GM12878 (cell line): ENCODE results near the gene ZFAND2A. TPM values are rescaled to one million over a fixed set of nuclear protein-coding genes. Genes with fewer than 3 reads are reported as not detected.

Source experiments
- BCL11A ChIP-seq: IDR thresholded peaks from 2 replicates; pipeline ENCODE4 v1.6.1; 2011; ENCODE audit warnings: low read depth, low read length
- CBFB ChIP-seq: IDR thresholded peaks from 2 replicates; pipeline ENCODE4 v1.6.1; 2016; ENCODE audit warnings: antibody characterized with exemption, low read depth
- DPF2 ChIP-seq: fragments of 450-650 bp; IDR thresholded peaks from 2 replicates; pipeline ENCODE4 v1.6.1; 2017; ENCODE audit warnings: mild to moderate bottlenecking
- FOXM1 ChIP-seq: IDR thresholded peaks from 2 replicates; pipeline ENCODE4 v1.6.1; 2012; ENCODE audit warnings: low read depth, mild to moderate bottlenecking, inconsistent platforms, low read length, moderate library complexity
- GABPA ChIP-seq: IDR thresholded peaks from 2 replicates; pipeline ENCODE4 v1.6.1; 2014; ENCODE audit warnings: antibody characterized with exemption, low read depth, mild to moderate bottlenecking, inconsistent platforms
- MXI1 ChIP-seq: fragments of 150-350 bp; IDR thresholded peaks from 2 replicates; pipeline ENCODE4 v1.6.1; 2011; ENCODE audit warnings: low read depth, mild to moderate bottlenecking, inconsistent platforms, low read length, improper control_type of control experiment
- PAX5 ChIP-seq: IDR thresholded peaks from 2 replicates; pipeline ENCODE4 v1.6.1; 2011; ENCODE audit warnings: low read depth, low read length, borderline replicate concordance
- PML ChIP-seq: IDR thresholded peaks from 2 replicates; pipeline ENCODE4 v1.6.1; 2012; ENCODE audit warnings: low read length, inconsistent platforms
- POLR2A ChIP-seq: IDR thresholded peaks from 2 replicates; pipeline ENCODE4 v1.6.1; 2011; ENCODE audit warnings: low read depth, mild to moderate bottlenecking, low read length
- RB1 ChIP-seq: fragments of 450-650 bp; formaldehyde crosslinking; IDR thresholded peaks from 2 replicates; pipeline ENCODE4 v1.6.1; 2017; ENCODE audit warnings: mild to moderate bottlenecking, borderline replicate concordance
- RUNX3 ChIP-seq: IDR thresholded peaks from 2 replicates; pipeline ENCODE4 v1.6.1; 2012; ENCODE audit warnings: low read length, inconsistent platforms
- SUZ12 ChIP-seq: fragments of 200-600 bp; sonication (generic); IDR thresholded peaks from one replicate; pipeline ENCODE4 v1.6.1; 2018; ENCODE audit warnings: antibody characterized with exemption, mild to moderate bottlenecking; ENCODE audit not compliant: unreplicated experiment
- TAF1 ChIP-seq: IDR thresholded peaks from 2 replicates; pipeline ENCODE4 v1.6.1; 2011; ENCODE audit warnings: mild to moderate bottlenecking, low read depth, low read length, borderline replicate concordance
- TCF3 ChIP-seq: IDR thresholded peaks from 2 replicates; pipeline ENCODE4 v1.6.1; 2012; ENCODE audit warnings: low read depth, mild to moderate bottlenecking, low read length, borderline replicate concordance; ENCODE audit not compliant: insufficient read depth
- polyA plus RNA-seq, 11 experiments: library from polyadenylated mRNA; depleted of rRNA in 4 of 11; unstranded in 6 of 11; stranded (reverse) in 5 of 11; fragments of >200 nt; fragmentation: Nextera tagmentation in 4 of 11; fragmentation: Illumina TruSeq in 1 of 11; extraction: Ambion mirVana in 4 of 11; extraction: Trizol in 1 of 11; gene quantifications; 1 replicate in 1 of 11; 2 replicates in 10 of 11; pipeline versions ENCODE4 v1.2.1 to v1.2.3, GENCODE V29; 2011 to 2016; ENCODE audit warnings: inconsistent platforms in 2 of 11, missing spikeins in 2 of 11, low read depth in 1 of 11
- total RNA-seq, 4 experiments: library from RNA; depleted of rRNA in 3 of 4; stranded (reverse); fragments of >200 nt in 3 of 4; fragmentation: Illumina TruSeq in 1 of 4; extraction: Trizol in 1 of 4; gene quantifications; 2 replicates each; pipeline versions ENCODE4 v1.2.1 to v1.2.3, GENCODE V29; 2013 to 2021
- TF ChIP-seq, protein P1 (sequence below): fragments of 450-650 bp; IDR thresholded peaks from 2 replicates; pipeline ENCODE4 v1.6.1; 2017; ENCODE audit warnings: mild to moderate bottlenecking, moderate library complexity
- TF ChIP-seq, protein P2 (sequence below): IDR thresholded peaks from 2 replicates; pipeline ENCODE4 v1.6.1; 2012; ENCODE audit warnings: low read depth, low read length, improper control_type of control experiment
- TF ChIP-seq, protein P3 (sequence below): fragments of 450-650 bp; IDR thresholded peaks from 2 replicates; pipeline ENCODE4 v1.6.1; 2017; ENCODE audit warnings: borderline replicate concordance
- TF ChIP-seq, protein P4 (sequence below): fragments of 150-350 bp; IDR thresholded peaks from 2 replicates; pipeline ENCODE4 v1.6.1; 2016; ENCODE audit warnings: low read depth, low read length

Gene ZFAND2A
- total and polyA plus RNA-seq, 10 of the 15 experiments (the other 5 are each of a cell fraction or from before 2014, with no cell fraction given) = 14.8 to 39.9 (median 20.8) TPM

DNA sequence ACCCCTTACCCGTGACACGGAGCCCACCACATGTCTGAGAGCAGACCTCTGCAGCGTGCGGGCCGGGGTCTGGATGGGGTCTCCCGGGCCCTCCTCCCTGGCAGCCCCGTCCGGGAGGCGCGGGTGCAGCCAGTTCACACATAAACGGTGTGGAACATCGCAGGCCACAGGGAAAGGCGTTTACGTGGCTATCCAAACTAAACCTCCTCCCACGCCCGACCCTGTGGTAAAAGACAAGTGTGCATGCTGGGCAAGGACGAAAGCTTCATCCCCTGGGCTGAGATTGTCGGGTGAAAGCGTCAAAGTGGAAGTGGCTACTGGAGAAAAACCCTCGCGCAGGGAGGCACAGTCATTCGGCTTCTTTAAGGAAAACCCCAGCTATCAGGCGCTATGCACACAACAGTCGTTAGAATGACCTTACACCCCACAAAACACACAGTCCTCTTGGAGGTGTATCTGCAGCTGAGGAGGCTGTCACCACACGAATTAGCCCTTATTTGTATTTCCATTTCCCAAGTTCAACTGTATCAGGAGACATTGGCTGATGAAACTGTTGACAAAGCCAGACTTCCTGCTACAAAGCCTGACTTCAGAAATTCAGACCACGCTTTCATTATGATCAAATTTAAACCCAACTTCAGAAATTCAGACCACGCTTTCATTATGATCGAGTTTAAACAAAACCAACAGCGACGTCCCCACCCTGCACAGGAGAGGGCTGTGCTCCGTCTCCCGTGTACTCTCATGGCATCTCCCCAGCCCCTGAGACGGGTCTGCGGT, 56.8 kb downstream of the ZFAND2A start (continued):
- TF ChIP-seq, protein P1, sequence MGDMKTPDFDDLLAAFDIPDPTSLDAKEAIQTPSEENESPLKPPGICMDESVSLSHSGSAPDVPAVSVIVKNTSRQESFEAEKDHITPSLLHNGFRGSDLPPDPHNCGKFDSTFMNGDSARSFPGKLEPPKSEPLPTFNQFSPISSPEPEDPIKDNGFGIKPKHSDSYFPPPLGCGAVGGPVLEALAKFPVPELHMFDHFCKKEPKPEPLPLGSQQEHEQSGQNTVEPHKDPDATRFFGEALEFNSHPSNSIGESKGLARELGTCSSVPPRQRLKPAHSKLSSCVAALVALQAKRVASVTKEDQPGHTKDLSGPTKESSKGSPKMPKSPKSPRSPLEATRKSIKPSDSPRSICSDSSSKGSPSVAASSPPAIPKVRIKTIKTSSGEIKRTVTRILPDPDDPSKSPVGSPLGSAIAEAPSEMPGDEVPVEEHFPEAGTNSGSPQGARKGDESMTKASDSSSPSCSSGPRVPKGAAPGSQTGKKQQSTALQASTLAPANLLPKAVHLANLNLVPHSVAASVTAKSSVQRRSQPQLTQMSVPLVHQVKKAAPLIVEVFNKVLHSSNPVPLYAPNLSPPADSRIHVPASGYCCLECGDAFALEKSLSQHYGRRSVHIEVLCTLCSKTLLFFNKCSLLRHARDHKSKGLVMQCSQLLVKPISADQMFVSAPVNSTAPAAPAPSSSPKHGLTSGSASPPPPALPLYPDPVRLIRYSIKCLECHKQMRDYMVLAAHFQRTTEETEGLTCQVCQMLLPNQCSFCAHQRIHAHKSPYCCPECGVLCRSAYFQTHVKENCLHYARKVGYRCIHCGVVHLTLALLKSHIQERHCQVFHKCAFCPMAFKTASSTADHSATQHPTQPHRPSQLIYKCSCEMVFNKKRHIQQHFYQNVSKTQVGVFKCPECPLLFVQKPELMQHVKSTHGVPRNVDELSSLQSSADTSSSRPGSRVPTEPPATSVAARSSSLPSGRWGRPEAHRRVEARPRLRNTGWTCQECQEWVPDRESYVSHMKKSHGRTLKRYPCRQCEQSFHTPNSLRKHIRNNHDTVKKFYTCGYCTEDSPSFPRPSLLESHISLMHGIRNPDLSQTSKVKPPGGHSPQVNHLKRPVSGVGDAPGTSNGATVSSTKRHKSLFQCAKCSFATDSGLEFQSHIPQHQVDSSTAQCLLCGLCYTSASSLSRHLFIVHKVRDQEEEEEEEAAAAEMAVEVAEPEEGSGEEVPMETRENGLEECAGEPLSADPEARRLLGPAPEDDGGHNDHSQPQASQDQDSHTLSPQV = no peak
- TF ChIP-seq POLR2A (peak; percentile 62; the same call in 1 of the 2 replicates), BCL11A (peak; percentile 41; the same call in 1 of the 2 replicates), MXI1 (no peak; the same call in 1 of the 2 replicates), PAX5 (peak; percentile 16; the same call in 1 of the 2 replicates), SUZ12 (no peak), TAF1 (0 out of 2 replicates have a peak, but pooled peaks have one; percentile 27), DPF2 (peak; percentile 80), RB1 (no peak), GABPA (no peak), PML (peak; percentile 50; the same call in 1 of the 2 replicates), RUNX3 (peak; percentile 74; the same call in 1 of the 2 replicates), CBFB (peak; percentile 58; the same call in 1 of the 2 replicates), TCF3 (no peak), FOXM1 (peak; percentile 53; the same call in 1 of the 2 replicates)
- TF ChIP-seq, protein P2, sequence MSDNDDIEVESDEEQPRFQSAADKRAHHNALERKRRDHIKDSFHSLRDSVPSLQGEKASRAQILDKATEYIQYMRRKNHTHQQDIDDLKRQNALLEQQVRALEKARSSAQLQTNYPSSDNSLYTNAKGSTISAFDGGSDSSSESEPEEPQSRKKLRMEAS = peak; percentile 11; the same call in 1 of the 2 replicates
- TF ChIP-seq, protein P3, sequence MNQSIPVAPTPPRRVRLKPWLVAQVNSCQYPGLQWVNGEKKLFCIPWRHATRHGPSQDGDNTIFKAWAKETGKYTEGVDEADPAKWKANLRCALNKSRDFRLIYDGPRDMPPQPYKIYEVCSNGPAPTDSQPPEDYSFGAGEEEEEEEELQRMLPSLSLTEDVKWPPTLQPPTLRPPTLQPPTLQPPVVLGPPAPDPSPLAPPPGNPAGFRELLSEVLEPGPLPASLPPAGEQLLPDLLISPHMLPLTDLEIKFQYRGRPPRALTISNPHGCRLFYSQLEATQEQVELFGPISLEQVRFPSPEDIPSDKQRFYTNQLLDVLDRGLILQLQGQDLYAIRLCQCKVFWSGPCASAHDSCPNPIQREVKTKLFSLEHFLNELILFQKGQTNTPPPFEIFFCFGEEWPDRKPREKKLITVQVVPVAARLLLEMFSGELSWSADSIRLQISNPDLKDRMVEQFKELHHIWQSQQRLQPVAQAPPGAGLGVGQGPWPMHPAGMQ = no peak
- TF ChIP-seq, protein P4, sequence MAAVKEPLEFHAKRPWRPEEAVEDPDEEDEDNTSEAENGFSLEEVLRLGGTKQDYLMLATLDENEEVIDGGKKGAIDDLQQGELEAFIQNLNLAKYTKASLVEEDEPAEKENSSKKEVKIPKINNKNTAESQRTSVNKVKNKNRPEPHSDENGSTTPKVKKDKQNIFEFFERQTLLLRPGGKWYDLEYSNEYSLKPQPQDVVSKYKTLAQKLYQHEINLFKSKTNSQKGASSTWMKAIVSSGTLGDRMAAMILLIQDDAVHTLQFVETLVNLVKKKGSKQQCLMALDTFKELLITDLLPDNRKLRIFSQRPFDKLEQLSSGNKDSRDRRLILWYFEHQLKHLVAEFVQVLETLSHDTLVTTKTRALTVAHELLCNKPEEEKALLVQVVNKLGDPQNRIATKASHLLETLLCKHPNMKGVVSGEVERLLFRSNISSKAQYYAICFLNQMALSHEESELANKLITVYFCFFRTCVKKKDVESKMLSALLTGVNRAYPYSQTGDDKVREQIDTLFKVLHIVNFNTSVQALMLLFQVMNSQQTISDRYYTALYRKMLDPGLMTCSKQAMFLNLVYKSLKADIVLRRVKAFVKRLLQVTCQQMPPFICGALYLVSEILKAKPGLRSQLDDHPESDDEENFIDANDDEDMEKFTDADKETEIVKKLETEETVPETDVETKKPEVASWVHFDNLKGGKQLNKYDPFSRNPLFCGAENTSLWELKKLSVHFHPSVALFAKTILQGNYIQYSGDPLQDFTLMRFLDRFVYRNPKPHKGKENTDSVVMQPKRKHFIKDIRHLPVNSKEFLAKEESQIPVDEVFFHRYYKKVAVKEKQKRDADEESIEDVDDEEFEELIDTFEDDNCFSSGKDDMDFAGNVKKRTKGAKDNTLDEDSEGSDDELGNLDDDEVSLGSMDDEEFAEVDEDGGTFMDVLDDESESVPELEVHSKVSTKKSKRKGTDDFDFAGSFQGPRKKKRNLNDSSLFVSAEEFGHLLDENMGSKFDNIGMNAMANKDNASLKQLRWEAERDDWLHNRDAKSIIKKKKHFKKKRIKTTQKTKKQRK = no peak
